NT2/D1 (cell line): ENCODE measurements around the gene ASRGL1.

ENCODE experiments used
- SUZ12 ChIP-seq: IDR thresholded peaks from 2 replicates; pipeline ENCODE4 v1.6.1; 2011; ENCODE audit not compliant: insufficient read length, insufficient read depth; ENCODE audit errors: extremely low read depth
- YY1 ChIP-seq: IDR thresholded peaks from 2 replicates; pipeline ENCODE4 v1.6.1; 2011; ENCODE audit not compliant: insufficient read length, insufficient read depth
- ZNF274 ChIP-seq: IDR thresholded peaks from 2 replicates; pipeline ENCODE4 v1.6.1; 2011; ENCODE audit warnings: mild to moderate bottlenecking, low read depth, low read length

DNA sequence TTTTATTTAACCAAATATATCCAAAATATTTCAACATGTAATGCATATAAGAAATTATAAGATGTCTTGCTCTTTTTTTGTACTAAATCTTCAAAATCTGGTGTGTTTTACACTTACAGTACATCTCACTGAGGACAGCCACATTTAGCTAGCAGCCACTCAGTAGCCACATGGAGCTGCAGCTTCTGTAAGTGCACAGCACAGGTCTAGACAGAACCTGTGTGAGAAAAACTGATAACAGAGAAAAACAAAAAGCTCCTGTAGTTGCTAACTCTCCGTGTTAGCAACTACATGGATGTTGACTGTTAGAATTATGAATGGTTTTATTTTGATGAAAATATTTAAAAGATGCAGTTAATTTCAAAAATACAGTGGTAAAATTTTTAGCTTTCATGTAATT, 22.2 kb downstream of the ASRGL1 start:
- TF ChIP-seq ZNF274 (no peak), SUZ12 (no peak), YY1 (no peak)
